Esophagus squamous epithelium (tissue), 5 donors: ENCODE data around the gene ZMAT1. TPM values are rescaled to one million over a fixed set of nuclear protein-coding genes. Genes with fewer than 3 reads are reported as not detected.

Experiments
- DNase-seq: peaks from one replicate; lab custom pipeline; 2025; lab: John Stamatoyannopoulos, UW
- H3K27ac ChIP-seq, 4 donors: fragments of 200-600 bp; sonication (generic); one replicate each; pipeline ENCODE4 v1.5.1; 2016 to 2019; ENCODE audit warnings: mild to moderate bottlenecking in 1 of 4
- H3K27me3 ChIP-seq, 4 donors: fragments of 200-600 bp; sonication (generic); 1 replicate in 3 of 4; 2 replicates in 1 of 4; pipeline versions ENCODE4 v1.5.1 to v1.6.0; 2017 to 2021; ENCODE audit warnings: antibody characterized with exemption in 1 of 4
- H3K36me3 ChIP-seq, 3 donors: fragments of 200-600 bp; sonication (generic); one replicate each; pipeline ENCODE4 v1.5.1; 2016 to 2019
- H3K4me1 ChIP-seq, 3 donors: fragments of 200-600 bp; sonication (generic); one replicate each; pipeline ENCODE4 v1.5.1; 2017 to 2019
- H3K4me3 ChIP-seq, 4 donors: fragments of 200-600 bp; sonication (generic); 1 replicate in 3 of 4; 2 replicates in 1 of 4; pipeline ENCODE4 v1.5.1; 2016 to 2019; ENCODE audit warnings: mild to moderate bottlenecking in 2 of 4, moderate library complexity in 1 of 4
- H3K9me3 ChIP-seq, 3 donors: fragments of 200-600 bp; sonication (generic); one replicate each; pipeline ENCODE4 v1.5.1; 2016 to 2019
- POLR2A ChIP-seq, 4 donors: fragments of 450-650 bp; IDR thresholded peaks; one replicate each; pipeline ENCODE4 v1.6.1; 2017; ENCODE audit warnings: antibody characterized with exemption in 4 of 4, mild to moderate bottlenecking in 4 of 4, moderate library complexity in 3 of 4
- WGBS, 2 donors: methylation state at CpG; one replicate each; pipeline ENCODE4 v1.1.5; 2018; 5-methylcytosine and 5-hydroxymethylcytosine counted together
- intact Hi-C: fragments of 100-400 bp; cut with DNase I; formaldehyde crosslinking; loops from one replicate; pipeline ENCODE4 v1.15.0; 2022
- total RNA-seq, 4 donors: library from RNA; depleted of rRNA; stranded (reverse); fragments of >200 nt; gene quantifications; one replicate each; pipeline ENCODE4 v1.1.0, GENCODE V29; 2016
- TF ChIP-seq, protein P1 (sequence below), 6 experiments: fragments of 450-650 bp in 4 of 6; fragments of 200-600 bp in 2 of 6; sonication (generic) in 2 of 6; IDR thresholded peaks; one replicate each; pipeline ENCODE4 v1.5.1; 2016 to 2019; ENCODE audit warnings: antibody characterized with exemption in 6 of 6, mild to moderate bottlenecking in 4 of 6, moderate library complexity in 4 of 6
- donor health status: DM: yes; HTN: yes; CAD: no.

Gene ZMAT1
- total RNA-seq, 4 donors from 2014 or later, result 0.57 to 4.6 (median 0.72) TPM

DNA sequence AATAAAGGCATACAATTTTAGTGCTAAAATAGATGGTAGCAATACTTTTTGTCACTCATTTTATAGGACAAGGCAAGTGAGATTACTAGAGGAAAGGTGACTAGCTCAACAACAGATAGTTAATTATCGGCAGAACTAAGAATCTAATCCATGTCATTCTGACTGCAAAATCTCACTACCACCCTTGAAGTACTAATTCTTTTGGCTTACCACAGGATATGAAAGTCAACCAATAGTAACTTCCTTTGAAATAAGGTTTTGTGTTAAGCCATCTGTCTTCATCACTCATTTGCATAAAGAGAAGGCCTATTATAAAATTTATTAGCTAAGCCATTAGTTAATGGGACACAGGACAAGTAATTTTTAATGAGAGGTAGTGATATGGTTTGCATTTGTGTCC, 25.3 kb upstream of the ZMAT1 start:
- DNase-seq, result no peak
- H3K36me3 ChIP-seq, result no peaks in the 10 kb centered on the region
- no peak overlapping the region for H3K4me3 ChIP-seq
- H3K9me3 ChIP-seq, result no peaks in the 10 kb centered on the region
- H3K27ac ChIP-seq, result no peak overlapping the region
- 72 to 88% methylated on average over 1 of the region's 1 CpG for WGBS, 2 donors
- H3K4me1 ChIP-seq, result no peaks in the 10 kb centered on the region
- H3K27me3 ChIP-seq, result no peaks in the 10 kb centered on the region
- intact Hi-C loops, result no loop called here
- TF ChIP-seq POLR2A (IDR thresholded peaks at IDR 0.05), result no peak
- TF ChIP-seq, protein P1, sequence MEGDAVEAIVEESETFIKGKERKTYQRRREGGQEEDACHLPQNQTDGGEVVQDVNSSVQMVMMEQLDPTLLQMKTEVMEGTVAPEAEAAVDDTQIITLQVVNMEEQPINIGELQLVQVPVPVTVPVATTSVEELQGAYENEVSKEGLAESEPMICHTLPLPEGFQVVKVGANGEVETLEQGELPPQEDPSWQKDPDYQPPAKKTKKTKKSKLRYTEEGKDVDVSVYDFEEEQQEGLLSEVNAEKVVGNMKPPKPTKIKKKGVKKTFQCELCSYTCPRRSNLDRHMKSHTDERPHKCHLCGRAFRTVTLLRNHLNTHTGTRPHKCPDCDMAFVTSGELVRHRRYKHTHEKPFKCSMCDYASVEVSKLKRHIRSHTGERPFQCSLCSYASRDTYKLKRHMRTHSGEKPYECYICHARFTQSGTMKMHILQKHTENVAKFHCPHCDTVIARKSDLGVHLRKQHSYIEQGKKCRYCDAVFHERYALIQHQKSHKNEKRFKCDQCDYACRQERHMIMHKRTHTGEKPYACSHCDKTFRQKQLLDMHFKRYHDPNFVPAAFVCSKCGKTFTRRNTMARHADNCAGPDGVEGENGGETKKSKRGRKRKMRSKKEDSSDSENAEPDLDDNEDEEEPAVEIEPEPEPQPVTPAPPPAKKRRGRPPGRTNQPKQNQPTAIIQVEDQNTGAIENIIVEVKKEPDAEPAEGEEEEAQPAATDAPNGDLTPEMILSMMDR (IDR thresholded peaks at IDR 0.05), result no peak

DNA sequence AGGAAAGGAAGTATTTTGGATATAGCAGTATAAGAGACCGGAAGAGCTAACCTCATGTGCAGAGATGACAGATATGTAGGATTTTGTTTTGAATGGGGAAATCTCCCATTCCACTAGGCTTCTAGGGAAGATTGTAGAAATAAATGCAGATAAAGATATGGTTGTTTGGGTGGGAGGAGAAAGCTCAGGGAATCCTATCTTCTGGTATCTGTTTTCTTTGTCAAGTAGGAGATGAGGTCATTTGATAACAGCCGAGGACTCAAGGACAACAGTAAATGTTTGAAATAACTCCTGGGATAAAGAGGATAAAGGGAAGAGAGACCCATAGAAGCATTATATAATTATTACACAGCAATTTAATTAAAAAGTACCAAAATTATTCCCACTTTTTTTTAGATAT, 24.7 kb upstream of the ZMAT1 start:
- H3K27me3 ChIP-seq, result no peaks in the 10 kb centered on the region
- TF ChIP-seq, protein P1 (IDR thresholded peaks at IDR 0.05), result no peak
- no peak for TF ChIP-seq POLR2A (IDR thresholded peaks at IDR 0.05)
- WGBS, 2 donors, result 43 to 50% methylated on average over 2 of the region's 2 CpGs
- intact Hi-C loops, result no loop called here
- no peaks in the 10 kb centered on the region for H3K4me1 ChIP-seq
- no peak for DNase-seq
- H3K27ac ChIP-seq, result no peak overlapping the region
- no peak overlapping the region for H3K4me3 ChIP-seq
- no peaks in the 10 kb centered on the region for H3K36me3 ChIP-seq
- no peaks in the 10 kb centered on the region for H3K9me3 ChIP-seq

DNA sequence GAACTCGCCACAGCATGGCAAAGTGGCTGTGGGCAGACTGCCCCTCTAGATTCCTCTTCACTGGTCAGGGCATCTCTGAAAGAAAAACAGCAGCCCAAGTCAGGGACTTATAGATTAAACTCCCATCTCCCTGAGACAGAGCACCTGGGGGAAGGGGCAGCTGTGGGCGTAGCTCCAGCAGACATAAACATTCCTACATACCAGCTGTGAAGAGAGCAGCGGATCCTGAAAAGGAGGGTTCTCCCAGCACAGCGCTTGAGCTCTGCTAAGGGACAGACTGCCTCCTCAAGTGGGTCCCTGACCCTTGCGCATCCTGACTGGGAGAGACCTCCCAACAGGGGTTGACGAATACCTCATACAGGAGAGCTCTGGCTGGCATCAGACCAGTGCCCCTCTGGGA, 18.8 kb upstream of the ZMAT1 start:
- TF ChIP-seq, protein P1 (IDR thresholded peaks at IDR 0.05), result no peak
- no peak for TF ChIP-seq POLR2A (IDR thresholded peaks at IDR 0.05)
- H3K4me1 ChIP-seq, result no peaks in the 10 kb centered on the region
- no peaks in the 10 kb centered on the region for H3K27me3 ChIP-seq
- no peaks in the 10 kb centered on the region for H3K9me3 ChIP-seq
- no peak overlapping the region for H3K4me3 ChIP-seq
- intact Hi-C loops, result no loop called here
- no peaks in the 10 kb centered on the region for H3K36me3 ChIP-seq
- DNase-seq, result no peak
- WGBS, 2 donors, result 68% methylated on average over 3 of the region's 6 CpGs; no CpG with 5 or more reads in 1 of the 2 donors
- no peak overlapping the region for H3K27ac ChIP-seq

DNA sequence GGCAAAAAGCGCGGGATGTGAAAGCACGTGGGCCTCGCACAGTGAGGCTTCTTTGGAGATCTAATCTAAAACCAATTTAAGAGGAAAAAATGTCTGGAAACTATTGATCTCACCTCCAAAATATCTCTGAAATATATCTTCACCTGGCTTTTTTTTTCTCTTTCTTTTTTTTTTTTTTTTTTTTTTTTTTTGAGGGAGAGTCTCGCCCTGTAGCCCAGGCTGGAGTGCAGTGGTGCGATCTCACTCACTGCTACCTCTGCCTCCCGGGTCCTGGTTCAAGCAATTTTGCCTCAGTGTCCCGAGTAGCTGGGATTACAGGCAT, 383 bp upstream of the ZMAT1 start:
- no peaks in the 10 kb centered on the region for H3K36me3 ChIP-seq
- intact Hi-C loops, result no loop called here
- peaks cover 0 to 9% (median 0%) of the 10 kb centered on the region in 3 donors for H3K4me1 ChIP-seq
- peak overlapping the region; percentile 82 to 93 (median 89) for H3K27ac ChIP-seq
- no peaks in the 10 kb centered on the region for H3K27me3 ChIP-seq
- 31 to 56% methylated on average over 6 to 7 of the region's 8 CpGs for WGBS, 2 donors
- TF ChIP-seq, protein P1 (IDR thresholded peaks at IDR 0.05), result no peak
- TF ChIP-seq POLR2A (IDR thresholded peaks at IDR 0.05), result no peak
- no peaks in the 10 kb centered on the region for H3K9me3 ChIP-seq
- no peak for DNase-seq
- H3K4me3 ChIP-seq, result peak overlapping the region; percentile 58 to 74 (median 63)

DNA sequence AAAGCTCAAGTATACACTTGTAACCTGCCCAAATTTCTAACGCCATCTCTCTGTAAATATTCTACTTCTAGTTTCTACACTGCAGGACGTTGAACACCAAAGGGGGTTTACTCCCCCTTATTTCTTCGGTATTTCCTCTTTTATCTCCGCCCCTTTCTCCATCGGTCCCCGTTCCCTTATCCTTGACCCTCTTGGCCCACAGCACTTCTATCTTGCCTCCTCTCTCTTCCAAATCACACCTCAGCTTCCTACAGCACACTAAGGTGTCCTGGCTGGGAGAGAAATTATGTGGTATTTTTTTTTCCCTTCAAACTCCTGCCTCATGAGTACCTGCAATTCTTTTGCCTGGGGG, 715 bp downstream of the ZMAT1 start:
- peak overlapping the region; percentile 82 to 93 (median 89) for H3K27ac ChIP-seq
- 0 to 42% methylated on average over 6 of the region's 6 CpGs for WGBS, 2 donors
- peaks cover 0 to 9% (median 0%) of the 10 kb centered on the region in 3 donors for H3K4me1 ChIP-seq
- no peak for TF ChIP-seq POLR2A (IDR thresholded peaks at IDR 0.05)
- TF ChIP-seq, protein P1 (IDR thresholded peaks at IDR 0.05), result no peak
- no peaks in the 10 kb centered on the region for H3K27me3 ChIP-seq
- intact Hi-C loops, result no loop called here
- no peak for DNase-seq
- H3K9me3 ChIP-seq, result no peaks in the 10 kb centered on the region
- peak overlapping the region; percentile 58 to 74 (median 63) for H3K4me3 ChIP-seq
- H3K36me3 ChIP-seq, result no peaks in the 10 kb centered on the region
